ENCODE measurements around the gene SMARCC2. TPM values are rescaled to one million over a fixed set of nuclear protein-coding genes. Genes with fewer than 3 reads are reported as not detected.

Gene SMARCC2
- total and polyA plus RNA-seq, 2 of the 13 experiments (the other 11 are each of a cell fraction or from before 2014, with no cell fraction given), result 21.3 to 24.1 TPM

DNA sequence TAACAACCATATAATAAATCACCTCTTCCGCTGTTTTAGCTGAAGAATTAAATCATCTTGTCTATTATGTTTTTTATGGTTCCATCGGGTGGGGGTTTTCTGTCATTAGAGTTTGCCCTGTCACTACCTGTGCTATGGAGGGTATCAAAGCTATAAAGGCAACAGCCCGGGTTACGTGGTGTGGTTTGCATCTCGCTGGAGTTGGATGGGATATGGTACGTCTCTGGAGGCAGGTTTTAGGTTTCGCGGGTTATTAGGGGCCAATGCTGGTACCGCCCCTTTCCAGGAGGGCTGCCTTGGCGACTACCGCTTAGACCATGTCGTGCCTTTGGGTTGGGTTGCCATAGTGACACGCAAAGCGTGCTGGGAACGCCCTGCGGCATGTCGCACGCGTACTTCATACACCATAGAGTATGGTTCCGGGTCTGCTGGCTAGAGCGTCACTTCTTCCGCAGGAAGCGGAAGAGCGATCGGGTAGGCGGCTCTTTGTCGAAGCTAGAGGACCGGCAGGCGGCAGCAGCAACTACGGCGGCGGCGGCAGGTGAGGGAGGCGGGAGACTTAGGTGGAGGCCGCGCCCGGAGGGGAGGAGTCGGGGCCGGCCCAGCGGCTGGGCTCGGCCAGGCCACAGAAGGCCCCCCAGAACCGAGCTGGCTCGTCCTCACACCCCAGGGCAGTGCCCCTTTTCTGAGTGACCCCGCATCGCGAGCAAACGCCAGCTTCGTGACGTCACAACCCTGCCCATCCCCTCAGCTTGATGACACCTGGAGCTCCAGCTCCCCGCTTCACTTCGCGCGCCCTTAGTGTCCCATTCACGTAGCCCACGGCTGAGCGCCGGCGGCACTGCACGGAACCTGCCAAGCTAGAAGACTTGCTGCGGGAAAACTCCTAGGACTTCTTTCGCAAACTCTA is 71.2 kb downstream of the SMARCC2 start, which contains the start of gene ZC3H10 (continued):
- peak; percentile 57; the same call in 1 of the 2 replicates for TF ChIP-seq ZNF710 (CRISPR knock-in tag; IDR thresholded peaks at IDR 0.05; ENCODE audit: borderline replicate concordance)
- TF ChIP-seq KDM3A (CRISPR knock-in tag; IDR thresholded peaks at IDR 0.05; ENCODE audit: low read depth), result peak; percentile 58; the same call in 1 of the 2 replicates
- TF ChIP-seq ZNF468 (CRISPR knock-in tag; IDR thresholded peaks at IDR 0.05), result no peak
- peak; percentile 65 for TF ChIP-seq ARID5B (CRISPR knock-in tag; IDR thresholded peaks at IDR 0.05)
- TF ChIP-seq KLF16 (CRISPR knock-in tag; IDR thresholded peaks at IDR 0.05), result peak in 1 of 2 experiments; percentile 88; a peak in 2 of 4 replicates
- TF ChIP-seq JUN (CRISPR knock-in tag; IDR thresholded peaks at IDR 0.05), result no peak
- TF ChIP-seq NONO (IDR thresholded peaks at IDR 0.05), result no peak
- TF ChIP-seq NONO (CRISPR knock-in tag; conservative IDR thresholded peaks at IDR 0.05), result peak; percentile 95
- TF ChIP-seq, protein P1, sequence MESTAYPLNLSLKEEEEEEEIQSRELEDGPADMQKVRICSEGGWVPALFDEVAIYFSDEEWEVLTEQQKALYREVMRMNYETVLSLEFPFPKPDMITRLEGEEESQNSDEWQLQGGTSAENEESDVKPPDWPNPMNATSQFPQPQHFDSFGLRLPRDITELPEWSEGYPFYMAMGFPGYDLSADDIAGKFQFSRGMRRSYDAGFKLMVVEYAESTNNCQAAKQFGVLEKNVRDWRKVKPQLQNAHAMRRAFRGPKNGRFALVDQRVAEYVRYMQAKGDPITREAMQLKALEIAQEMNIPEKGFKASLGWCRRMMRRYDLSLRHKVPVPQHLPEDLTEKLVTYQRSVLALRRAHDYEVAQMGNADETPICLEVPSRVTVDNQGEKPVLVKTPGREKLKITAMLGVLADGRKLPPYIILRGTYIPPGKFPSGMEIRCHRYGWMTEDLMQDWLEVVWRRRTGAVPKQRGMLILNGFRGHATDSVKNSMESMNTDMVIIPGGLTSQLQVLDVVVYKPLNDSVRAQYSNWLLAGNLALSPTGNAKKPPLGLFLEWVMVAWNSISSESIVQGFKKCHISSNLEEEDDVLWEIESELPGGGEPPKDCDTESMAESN (CRISPR knock-in tag; conservative IDR thresholded peaks at IDR 0.05), result peak; percentile 82; the same call in 1 of the 2 replicates
- peak; percentile 97 for TF ChIP-seq POLR2G (IDR thresholded peaks at IDR 0.05; ENCODE audit: low read depth, low read length)
- peak; percentile 88; the same call in 1 of the 2 replicates for TF ChIP-seq FOXC1 (CRISPR knock-in tag; IDR thresholded peaks at IDR 0.05; ENCODE audit: borderline replicate concordance)
- TF ChIP-seq ZFP91 (CRISPR knock-in tag; IDR thresholded peaks at IDR 0.05; ENCODE audit: borderline replicate concordance), result peak; percentile 95
- TF ChIP-seq ATF7 (IDR thresholded peaks at IDR 0.05), result peak; percentile 63
- no peak; the same call in 1 of the 2 replicates for TF ChIP-seq ATF7 (CRISPR knock-in tag; IDR thresholded peaks at IDR 0.05)
- TF ChIP-seq ZNF12 (CRISPR knock-in tag; IDR thresholded peaks at IDR 0.05), result 0 out of 2 replicates have a peak, but pooled peaks have one; percentile 13
- TF ChIP-seq, protein P2, sequence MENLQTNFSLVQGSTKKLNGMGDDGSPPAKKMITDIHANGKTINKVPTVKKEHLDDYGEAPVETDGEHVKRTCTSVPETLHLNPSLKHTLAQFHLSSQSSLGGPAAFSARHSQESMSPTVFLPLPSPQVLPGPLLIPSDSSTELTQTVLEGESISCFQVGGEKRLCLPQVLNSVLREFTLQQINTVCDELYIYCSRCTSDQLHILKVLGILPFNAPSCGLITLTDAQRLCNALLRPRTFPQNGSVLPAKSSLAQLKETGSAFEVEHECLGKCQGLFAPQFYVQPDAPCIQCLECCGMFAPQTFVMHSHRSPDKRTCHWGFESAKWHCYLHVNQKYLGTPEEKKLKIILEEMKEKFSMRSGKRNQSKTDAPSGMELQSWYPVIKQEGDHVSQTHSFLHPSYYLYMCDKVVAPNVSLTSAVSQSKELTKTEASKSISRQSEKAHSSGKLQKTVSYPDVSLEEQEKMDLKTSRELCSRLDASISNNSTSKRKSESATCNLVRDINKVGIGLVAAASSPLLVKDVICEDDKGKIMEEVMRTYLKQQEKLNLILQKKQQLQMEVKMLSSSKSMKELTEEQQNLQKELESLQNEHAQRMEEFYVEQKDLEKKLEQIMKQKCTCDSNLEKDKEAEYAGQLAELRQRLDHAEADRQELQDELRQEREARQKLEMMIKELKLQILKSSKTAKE (CRISPR knock-in tag; IDR thresholded peaks at IDR 0.05; ENCODE audit: borderline replicate concordance), result 0 out of 2 replicates have a peak, but pooled peaks have one; percentile 44
